H4 (cell line): ENCODE measurements around the gene INPP5A. TPM values are rescaled to one million over a fixed set of nuclear protein-coding genes. Genes with fewer than 3 reads are reported as not detected.
"Not testable (repeated sequence)": the region's sequence is repeated elsewhere in the genome, so short reads cannot be mapped to it uniquely, and the experiment has no call there.

Experiments
- DNase-seq: peaks from one replicate; pipeline ENCODE4 v3.0.0-alpha.2; 2015; ENCODE audit warnings: low spot score
- total RNA-seq: library from RNA; depleted of rRNA; stranded (reverse); fragments of >200 nt; shearing (Covaris generic); gene quantifications from 2 replicates; pipeline ENCODE4 v1.2.3, GENCODE V29; 2014

The INPP5A gene
- total RNA-seq, 1 experiment from 2014 or later, result 21.0 TPM

DNA sequence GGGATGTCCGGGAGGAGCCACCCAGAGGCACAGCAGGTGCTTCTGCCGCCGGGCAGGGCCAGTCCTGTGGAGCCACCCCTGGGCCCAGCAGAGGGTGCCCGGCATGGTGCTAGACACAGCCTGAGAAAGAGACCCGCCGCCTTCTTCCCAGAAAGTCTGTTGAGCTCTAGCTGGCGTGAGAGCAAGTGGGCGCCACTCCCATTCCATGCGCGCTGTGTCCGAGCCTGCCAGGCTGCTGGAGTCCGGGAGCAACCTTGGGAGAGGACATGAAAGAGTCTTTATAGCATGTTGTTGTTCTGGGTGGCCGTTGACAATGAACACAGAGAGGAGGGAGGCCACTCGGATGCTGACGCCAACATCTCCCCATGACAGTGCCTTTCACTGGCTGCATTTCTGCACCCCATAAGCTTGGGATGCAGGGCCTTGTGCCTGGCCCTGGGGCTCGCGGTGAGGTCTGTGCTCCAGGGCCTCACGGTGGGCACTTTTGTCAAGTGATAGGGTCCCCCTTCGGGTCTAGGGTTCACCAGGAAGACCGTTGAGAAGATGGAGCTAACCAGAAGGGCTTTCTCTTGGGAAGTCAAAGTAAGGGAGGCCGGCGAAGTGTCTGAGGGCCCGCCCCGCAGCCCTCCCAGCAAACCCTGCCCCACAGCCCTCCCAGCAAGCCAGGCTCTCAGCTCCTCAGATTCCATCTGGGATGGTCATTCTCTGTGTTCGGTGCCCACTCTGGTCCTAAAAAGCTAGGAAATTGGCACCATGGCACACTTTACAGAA is 201.1 kb downstream of the INPP5A start:
- no peak for DNase-seq

GRCh38 chr10:132739225-132739613 is 201.6 kb downstream of the INPP5A start:
- DNase-seq, result no peak

DNA sequence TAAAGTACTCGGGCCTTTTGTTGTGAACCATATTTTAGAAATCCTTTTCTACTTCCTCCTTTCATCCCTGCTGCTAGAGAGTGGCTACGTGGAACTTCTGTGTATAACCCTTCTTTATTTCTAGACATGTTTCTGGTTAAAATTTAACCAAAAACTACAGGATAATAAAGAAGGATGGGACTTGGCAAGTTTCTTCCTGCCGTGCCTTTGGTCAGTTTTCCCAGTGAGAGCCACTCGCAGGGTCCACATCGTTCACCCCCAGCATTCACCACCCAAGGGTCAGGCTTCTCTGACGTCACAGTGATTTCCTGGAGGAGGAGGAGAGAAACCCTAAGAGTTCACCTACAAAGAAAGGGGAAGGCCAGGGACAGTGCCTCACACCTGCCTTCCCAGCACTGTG is 203.0 kb downstream of the INPP5A start:
- no peak for DNase-seq

- no peak for DNase-seq
These were observed 204.7 kb downstream of the INPP5A start for GRCh38 chr10:132742167-132742836.

DNA sequence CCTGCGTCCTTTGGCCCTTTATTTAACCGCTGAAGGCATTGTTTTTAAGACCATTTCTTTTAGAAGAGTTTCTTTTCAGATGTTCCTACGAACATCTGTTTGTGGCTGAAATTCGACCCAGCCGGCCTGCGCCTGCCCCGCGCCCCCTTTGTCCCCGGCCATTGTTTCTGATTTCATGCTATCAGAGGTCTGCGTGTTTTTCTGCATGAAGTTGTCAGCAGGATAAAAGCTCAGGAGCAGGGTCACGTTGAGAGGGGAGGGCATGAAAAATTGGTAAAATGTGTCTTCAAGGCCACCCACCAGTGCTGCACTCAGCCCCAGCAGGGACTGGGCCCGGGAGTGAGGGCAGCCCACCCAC is 205.2 kb downstream of the INPP5A start:
- DNase-seq, result no peak

DNA sequence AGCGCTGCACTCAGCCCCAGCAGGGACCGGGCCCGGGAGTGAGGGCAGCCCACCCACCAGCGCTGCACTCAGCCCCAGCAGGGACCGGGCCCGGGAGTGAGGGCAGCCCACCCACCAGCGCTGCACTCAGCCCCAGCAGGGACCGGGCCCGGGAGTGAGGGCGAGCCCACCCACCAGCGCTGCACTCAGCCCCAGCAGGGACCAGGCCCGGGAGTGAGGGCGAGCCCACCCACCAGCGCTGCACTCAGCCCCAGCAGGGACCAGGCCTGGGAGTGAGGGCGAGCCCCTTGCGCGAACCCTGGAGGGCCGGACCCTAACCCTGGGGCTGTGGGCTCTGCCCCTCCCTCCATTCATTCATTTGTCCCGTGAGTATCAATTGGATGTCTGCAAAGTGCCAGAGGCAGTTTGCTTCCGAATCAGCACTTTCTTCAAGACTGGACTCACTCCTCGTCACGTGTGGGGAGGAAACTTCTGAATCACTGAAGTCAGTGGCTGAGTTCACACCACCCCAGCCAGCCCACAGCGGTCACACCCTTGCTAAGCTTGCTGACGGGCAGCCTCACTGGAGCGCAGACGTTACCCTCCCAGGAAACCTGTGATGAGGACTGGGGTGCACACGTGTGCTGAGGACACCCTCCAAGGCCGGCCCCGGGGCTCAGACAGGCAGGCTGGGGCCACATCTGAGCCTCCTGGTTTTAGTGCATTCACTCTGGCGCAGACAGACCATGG is 205.8 kb downstream of the INPP5A start:
- not testable (repeated sequence) for DNase-seq

- DNase-seq, result no peak
These were observed 206.4 kb downstream of the INPP5A start for GRCh38 chr10:132743925-132744490.

GRCh38 chr10:132744839-132745238 is 207.3 kb downstream of the INPP5A start:
- no peak for DNase-seq

- no peak for DNase-seq
These were observed 207.9 kb downstream of the INPP5A start for GRCh38 chr10:132745511-132745910.

DNA sequence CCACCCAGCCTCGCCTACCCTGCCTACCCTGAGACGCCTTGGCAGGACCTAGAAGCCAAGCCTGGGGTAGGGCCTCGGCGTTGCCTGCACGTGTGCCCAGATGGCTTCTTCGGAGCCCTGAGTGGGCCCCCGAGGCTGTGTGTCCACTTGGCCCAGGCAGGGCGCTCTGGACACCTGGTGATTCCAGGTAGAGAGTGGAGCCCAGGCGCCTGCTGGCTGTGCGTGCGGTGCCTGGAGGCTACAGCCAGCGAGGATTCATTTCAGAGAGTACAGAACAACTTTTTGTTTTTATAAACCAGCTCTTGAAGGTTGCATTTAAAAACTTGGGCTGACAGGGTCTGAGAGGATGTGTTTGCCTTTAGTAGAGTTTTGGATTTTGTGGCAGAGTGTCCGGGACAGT is 208.4 kb downstream of the INPP5A start:
- no peak for DNase-seq

DNA sequence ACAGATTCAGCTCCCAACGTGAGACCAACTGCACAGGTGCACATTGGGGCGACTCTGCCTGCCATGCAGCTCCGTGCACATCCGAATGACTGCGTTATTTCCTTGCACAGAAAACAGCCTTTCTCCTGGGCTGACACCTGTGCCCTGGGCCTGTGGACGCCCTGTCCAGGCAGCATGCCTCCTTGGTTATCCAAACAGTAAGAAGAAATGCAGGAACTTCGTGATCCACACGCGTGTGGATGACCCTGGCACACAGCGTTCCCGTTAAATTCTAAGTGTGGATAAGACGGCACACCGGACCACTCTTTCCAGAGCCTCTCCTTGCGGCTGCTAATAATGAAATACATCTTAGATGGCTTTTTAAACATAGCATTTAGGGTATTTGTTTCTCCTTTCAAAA is 208.8 kb downstream of the INPP5A start:
- no peak for DNase-seq

- DNase-seq, result no peak
These were observed 209.4 kb downstream of the INPP5A start for GRCh38 chr10:132746801-132747625.

DNA sequence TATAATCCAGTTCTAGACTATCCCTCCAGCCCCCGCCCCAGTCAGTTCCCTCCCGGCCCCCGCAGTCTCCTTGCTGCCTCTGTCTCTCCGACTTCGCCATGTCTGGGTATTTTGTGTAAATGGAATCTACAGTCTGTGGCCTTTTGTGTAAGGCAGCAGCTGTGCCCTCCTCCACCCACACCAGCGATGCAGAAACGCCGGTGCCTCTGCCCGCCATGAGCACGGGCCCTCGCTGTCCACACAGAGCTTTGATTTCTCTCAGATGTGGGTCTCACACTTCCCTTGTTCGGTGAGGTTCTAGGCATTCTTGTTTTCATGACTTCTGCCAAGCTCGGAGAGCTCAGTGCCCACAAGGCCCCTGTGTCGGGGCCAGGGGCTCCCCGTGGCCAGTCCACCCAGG is 210.5 kb downstream of the INPP5A start:
- DNase-seq, result no peak

DNA sequence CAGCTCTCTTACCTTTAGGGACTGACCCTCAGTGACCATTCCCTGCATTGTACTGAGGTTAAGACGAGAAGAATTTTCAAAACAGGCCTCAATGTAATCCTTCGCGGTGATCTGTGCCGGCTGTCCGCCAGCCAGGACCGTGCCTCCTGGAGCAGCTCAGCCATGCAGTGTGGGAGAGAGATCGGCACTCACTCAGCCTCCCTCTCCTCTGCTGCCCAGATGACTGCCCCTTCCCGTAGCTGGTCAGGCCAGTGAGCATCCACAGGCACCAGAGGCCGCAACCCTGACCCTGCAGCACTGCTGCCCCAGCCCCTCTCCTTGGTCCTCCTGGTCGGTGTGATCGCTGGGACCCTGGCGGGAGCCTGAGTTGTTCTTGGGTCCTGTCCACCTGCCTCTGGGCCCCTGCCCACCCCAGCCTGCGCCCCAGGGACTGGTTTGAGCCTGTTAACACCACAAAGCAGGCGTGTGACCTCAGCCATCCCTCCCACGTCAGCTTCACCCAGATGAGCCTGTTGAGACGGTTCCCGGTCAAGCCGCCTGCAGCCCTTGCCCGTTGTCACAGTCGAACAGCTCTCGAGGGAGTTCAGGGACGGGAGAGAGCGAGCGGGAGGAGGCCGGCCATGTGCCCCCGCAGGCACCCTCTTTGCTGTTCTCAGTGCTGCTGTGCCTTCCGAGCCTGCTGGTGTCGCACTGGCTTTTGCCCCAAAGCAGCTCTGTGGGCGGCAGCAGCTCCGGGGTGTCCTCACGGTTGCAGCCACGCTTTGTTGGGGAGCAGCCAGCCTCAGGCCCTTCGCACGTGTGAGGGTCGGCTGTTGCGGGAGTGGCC is 211.2 kb downstream of the INPP5A start:
- DNase-seq, result no peak

- DNase-seq, result no peak
These were observed 211.8 kb downstream of the INPP5A start for GRCh38 chr10:132749371-132749795.

GRCh38 chr10:132750936-132751335 is 213.3 kb downstream of the INPP5A start:
- DNase-seq, result no peak

GRCh38 chr10:132752378-132752777 is 214.8 kb downstream of the INPP5A start:
- DNase-seq, result no peak

- no peak for DNase-seq
These were observed 215.4 kb downstream of the INPP5A start for GRCh38 chr10:132752961-132753360.

DNA sequence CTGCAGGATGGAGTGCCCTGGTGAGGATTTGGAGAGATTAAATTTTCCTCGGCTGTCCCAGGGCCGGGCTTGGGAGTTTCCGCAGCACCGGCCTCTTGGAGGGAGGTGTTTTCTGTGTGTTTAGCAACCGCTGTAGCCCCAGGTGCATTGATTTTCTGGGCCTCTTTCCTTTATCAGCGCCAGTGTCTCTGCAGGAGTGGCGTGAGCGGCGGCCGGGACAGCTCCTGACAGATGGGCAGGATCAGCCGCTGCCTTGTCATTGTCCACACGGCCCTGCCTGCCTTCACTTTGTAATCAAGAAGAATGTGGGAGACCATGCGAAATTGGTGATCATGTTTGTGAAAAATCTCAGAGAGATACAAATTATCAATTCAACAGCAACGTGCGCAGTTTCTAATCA is 216.0 kb downstream of the INPP5A start:
- DNase-seq, result no peak

GRCh38 chr10:132754071-132754470 is 216.5 kb downstream of the INPP5A start:
- no peak for DNase-seq
